GM12875 (cell line): ENCODE data around the gene MED15.

Experiments used
- H3K4me3 ChIP-seq: one replicate; pipeline ENCODE4 v1.5.1; 2011; ENCODE audit warnings: low read depth, low read length, control low read depth
- CTCF ChIP-seq: IDR thresholded peaks from 2 replicates; pipeline ENCODE4 v1.5.1; 2011; ENCODE audit warnings: low read depth, mild to moderate bottlenecking, control low read depth, inconsistent platforms, low read length, moderate library complexity, borderline replicate concordance; ENCODE audit not compliant: insufficient read depth

MED15 gene

GRCh38 chr22:20577045-20577444 lies 69.6 kb downstream of the MED15 start:
- no peak overlapping the region for H3K4me3 ChIP-seq
- no peak for TF ChIP-seq CTCF

- no peak for TF ChIP-seq CTCF
- H3K4me3 ChIP-seq = no peak overlapping the region
Measured at GRCh38 chr22:20577549-20577975, 70.2 kb downstream of the MED15 start.

GRCh38 chr22:20578192-20578591 lies 70.8 kb downstream of the MED15 start:
- TF ChIP-seq CTCF = no peak
- no peak overlapping the region for H3K4me3 ChIP-seq

- H3K4me3 ChIP-seq = no peak overlapping the region
- TF ChIP-seq CTCF = no peak
Measured at GRCh38 chr22:20578707-20579106, 71.3 kb downstream of the MED15 start.

- no peak overlapping the region for H3K4me3 ChIP-seq
- TF ChIP-seq CTCF = no peak
Measured at GRCh38 chr22:20579273-20580120, 72.1 kb downstream of the MED15 start.

GRCh38 chr22:20580179-20580578 lies 72.8 kb downstream of the MED15 start:
- H3K4me3 ChIP-seq = no peak overlapping the region
- no peak for TF ChIP-seq CTCF

GRCh38 chr22:20580611-20581502 lies 73.4 kb downstream of the MED15 start:
- no peak for TF ChIP-seq CTCF
- no peak overlapping the region for H3K4me3 ChIP-seq
